Islet precursor cell (in vitro differentiated cells): ENCODE measurements around the gene ZNF865.

Experiments used
- DNase-seq: peaks from one replicate; pipeline ENCODE4 v3.0.0-alpha.2; 2018

ZNF865 gene

GRCh38 chr19:55626350-55626749 lies 20.9 kb downstream of the ZNF865 start:
- DNase-seq = no peak

GRCh38 chr19:55632463-55632834 lies 27.0 kb downstream of the ZNF865 start:
- DNase-seq = peak; percentile 94

GRCh38 chr19:55633861-55634260 lies 28.4 kb downstream of the ZNF865 start:
- DNase-seq = no peak

- no peak for DNase-seq
Measured at GRCh38 chr19:55635334-55635717, 29.9 kb downstream of the ZNF865 start.

GRCh38 chr19:55635856-55636440 lies 30.5 kb downstream of the ZNF865 start:
- DNase-seq = no peak

- no peak for DNase-seq
Measured at GRCh38 chr19:55636723-55637122, 31.3 kb downstream of the ZNF865 start.

GRCh38 chr19:55637534-55637933 lies 32.1 kb downstream of the ZNF865 start:
- no peak for DNase-seq

GRCh38 chr19:55638864-55639359 lies 33.5 kb downstream of the ZNF865 start:
- DNase-seq = no peak

GRCh38 chr19:55640043-55640576 lies 34.7 kb downstream of the ZNF865 start:
- DNase-seq = peak; percentile 70

- DNase-seq = peak; percentile 85
Measured at GRCh38 chr19:55640577-55641425, 35.4 kb downstream of the ZNF865 start, which contains the start of gene ZNF580. ZNF580 (plus strand) TSS chr19:55641002; CDS start chr19:55642509, 1,507 bp downstream.

- DNase-seq = no peak
Measured at GRCh38 chr19:55641426-55642152, 36.1 kb downstream of the ZNF865 start.

- DNase-seq = peak; percentile 54
Measured at GRCh38 chr19:55642153-55643002, 36.9 kb downstream of the ZNF865 start.

- DNase-seq = peak; percentile 85
Measured at GRCh38 chr19:55643003-55643886, 37.8 kb downstream of the ZNF865 start, which contains the start of gene ZNF581. ZNF581 (plus strand) TSS chr19:55643649; CDS start chr19:55644572, 923 bp downstream.

GRCh38 chr19:55643887-55644176 lies 38.4 kb downstream of the ZNF865 start:
- no peak for DNase-seq

- no peak for DNase-seq
Measured at GRCh38 chr19:55644191-55644833, 38.9 kb downstream of the ZNF865 start.

- no peak for DNase-seq
Measured at GRCh38 chr19:55644842-55645511, 39.5 kb downstream of the ZNF865 start.

- DNase-seq = no peak
Measured at GRCh38 chr19:55645512-55645881, 40.0 kb downstream of the ZNF865 start.

GRCh38 chr19:55646889-55647731 lies 41.7 kb downstream of the ZNF865 start:
- no peak for DNase-seq
